Heart left ventricle (tissue), 16 donors: ENCODE data around the gene RPL5. TPM values are rescaled to one million over a fixed set of nuclear protein-coding genes. Genes with fewer than 3 reads are reported as not detected.
A peak's percentile ranks its signal among the peaks of the same experiment; 100 is the strongest.

ENCODE experiments used
- ATAC-seq, 4 donors: fragments of 200-7000 bp; cut with Tn5 transposase; one replicate each; pipeline ENCODE4 v1.9.1; 2020 to 2022; ENCODE audit warnings: moderate library complexity in 4 of 4, mild to moderate bottlenecking in 3 of 4, moderate number of reproducible peaks in 1 of 4
- DNase-seq, 5 donors: peaks; one replicate each; pipeline ENCODE4 v3.0.0-alpha.2; 2020
- H3K27ac ChIP-seq, 12 donors: fragments of 200-600 bp; sonication (generic) in 4 of 12; one replicate each; pipeline versions ENCODE4 v1.5.0 to v1.8.0; 2016 to 2022; ENCODE audit warnings: mild to moderate bottlenecking in 2 of 12
- H3K27me3 ChIP-seq, 9 donors: fragments of 200-600 bp; sonication (generic) in 2 of 9; one replicate each; pipeline versions ENCODE4 v1.5.1 to v1.8.0; 2016 to 2022; ENCODE audit warnings: mild to moderate bottlenecking in 3 of 9
- H3K36me3 ChIP-seq, 9 donors: fragments of 200-600 bp; sonication (generic) in 2 of 9; one replicate each; pipeline versions ENCODE4 v1.5.0 to v1.8.0; 2018 to 2022; ENCODE audit warnings: mild to moderate bottlenecking in 2 of 9
- H3K4me1 ChIP-seq, 12 donors: fragments of 200-600 bp; sonication (generic) in 4 of 12; one replicate each; pipeline versions ENCODE4 v1.5.0 to v1.8.0; 2016 to 2022; ENCODE audit warnings: mild to moderate bottlenecking in 3 of 12
- H3K4me3 ChIP-seq, 12 donors: fragments of 200-600 bp; sonication (generic) in 4 of 12; one replicate each; pipeline versions ENCODE4 v1.5.0 to v1.8.0; 2017 to 2022; ENCODE audit warnings: mild to moderate bottlenecking in 9 of 12, moderate library complexity in 4 of 12
- H3K9me3 ChIP-seq, 12 donors: fragments of 200-600 bp; sonication (generic) in 4 of 12; one replicate each; pipeline versions ENCODE4 v1.5.0 to v1.8.0; 2016 to 2022; ENCODE audit warnings: mild to moderate bottlenecking in 1 of 12
- CTCF ChIP-seq, 12 donors: fragments of 200-600 bp; sonication (generic) in 4 of 12; IDR thresholded peaks; one replicate each; pipeline versions ENCODE4 v1.5.0 to v1.8.0; 2018 to 2022; ENCODE audit warnings: antibody characterized with exemption in 12 of 12, mild to moderate bottlenecking in 5 of 12
- POLR2A ChIP-seq, 2 donors: fragments of 450-650 bp; IDR thresholded peaks; one replicate each; pipeline ENCODE4 v1.6.1; 2017; ENCODE audit warnings: antibody characterized with exemption in 2 of 2, mild to moderate bottlenecking in 2 of 2, moderate library complexity in 2 of 2
- whole genome bisulfite sequencing, 4 donors: extraction: QIAGEN DNeasy Blood & Tissue Kit in 2 of 4; methylation state at CpG; one replicate each; pipeline versions ENCODE4 v1.1.5 to v1.1.7; 2013 to 2018; 5-methylcytosine and 5-hydroxymethylcytosine counted together
- intact Hi-C, 10 donors: fragments of 100-400 bp; cut with DNase I; formaldehyde crosslinking; loops; one replicate each; pipeline versions ENCODE4 v1.11.1 to v1.14.2; 2022
- polyA plus RNA-seq, 2 donors: library from polyadenylated mRNA; stranded (reverse); fragments of 200-250 nt; gene quantifications; one replicate each; pipeline ENCODE4 v1.2.3, GENCODE V29; 2013
- total RNA-seq, 9 donors: library from RNA; depleted of rRNA in 2 of 9; stranded (reverse); fragments of >200 nt in 2 of 9; fragmentation: NEBNext Ultra II Directional in 3 of 9; extraction: Animal tissue kit (Norgen Biotek cat#: 25700) in 3 of 9; gene quantifications; one replicate each; pipeline versions ENCODE4 v1.1.0 to v1.2.4, GENCODE V29; 2016 to 2023
- donor health status: ischemic (EF 13 %, LVEDD 7.1; RV severe dilation, severe dysfunction).
- donor health status: healthy with polysubstance abuse.
- donor health status: DM: no; HTN: yes; CAD: no.
- donor health status: DM: no; HTN: no; CAD: no.
- donor health status: ischemic (EF 25% LVEDD 6.9; RV normal size, moderate dysfunction).
- donor health status: ischemic (EF 25% LVEDD 5.7; RV mildly dilated, moderate dysfunction).
- donor health status: healthy.
- donor health status: DM: yes; HTN: yes; CAD: no.
- donor health status: ischemic (EF 35%, LVEDD 5.7; RV mildly dilated, moderate dysfunction).
- donor health status: nonischemic (EF 11% LVEDD 7.7; RV severe dilation, severe dysfunction).
- donor health status: DM: yes; HTN: yes; CAD: no.
- donor health status: PGD.
- donor health status: ischemic (EF 29% LVEDD 5.4; RV normal size, mild dysfunction).
- donor health status: nonischemic (EF 23%, LVEDD 6.1; RV moderate dilation, normal function).

RPL5 gene
- total and polyA plus RNA-seq, 11 donors, result 463 to 1,711 (median 644) TPM

GRCh38 chr1:92855236-92855635, 23.4 kb downstream of the RPL5 start:
- intact Hi-C loops, result loop anchor here in 5 of 10 donors (10.0 kb wide), 2 partner anchors 110 to 210 kb away; partner anchors contain the start of gene DIPK1A (in 4 of the 5)
- TF ChIP-seq POLR2A (IDR thresholded peaks at IDR 0.05) (no peak), CTCF (IDR thresholded peaks at IDR 0.05) (no peak)
- ATAC-seq, result no peak

GRCh38 chr1:92857817-92858216, 26.0 kb downstream of the RPL5 start:
- 77 to 80% (median 78%) methylated on average over 5 of the region's 5 CpGs for WGBS, 4 donors
- Histone ChIP-seq H3K4me3 (no peak overlapping the region), H3K4me1 (peaks cover 0 to 15% (median 5%) of the 10 kb centered on the region in 12 donors), H3K27me3 (no peaks in the 10 kb centered on the region), H3K36me3 (no peaks in the 10 kb centered on the region), H3K27ac (peak overlapping the region in 1 of 12 donors; percentile 33), H3K9me3 (peaks cover 0 to 8% (median 0%) of the 10 kb centered on the region in 12 donors)
- TF ChIP-seq CTCF (IDR thresholded peaks at IDR 0.05) (no peak), POLR2A (IDR thresholded peaks at IDR 0.05) (no peak)
- intact Hi-C loops, result loop anchor here in 9 of 10 donors (1.0 to 10.0 kb wide), 7 partner anchors 101 to 207 kb away; partner anchors contain the start of gene DIPK1A (in 5 of the 9)
- no peak for DNase-seq
- ATAC-seq, result no peak

More at GRCh38 chr1:92855236-92855635, 23.4 kb downstream of the RPL5 start:
- DNase-seq, result no peak
- WGBS, 4 donors, result 82 to 99% (median 97%) methylated on average over 4 of the region's 4 CpGs
- H3K4me1 ChIP-seq, result peaks cover 0 to 23% (median 5%) of the 10 kb centered on the region in 12 donors
- H3K36me3 ChIP-seq, result peaks cover 0 to 5% (median under 1%) of the 10 kb centered on the region in 9 donors
- H3K4me3 ChIP-seq, result no peak overlapping the region
- H3K9me3 ChIP-seq, result peaks cover 0 to 8% (median 0%) of the 10 kb centered on the region in 12 donors
- H3K27ac ChIP-seq, result no peak overlapping the region
- H3K27me3 ChIP-seq, result no peaks in the 10 kb centered on the region

GRCh38 chr1:92858564-92859399, 26.9 kb downstream of the RPL5 start:
- H3K4me1 ChIP-seq, result peaks cover 0 to 14% (median 5%) of the 10 kb centered on the region in 12 donors
- intact Hi-C loops, result loop anchor here in 9 of 10 donors (1.0 to 10.0 kb wide), 9 partner anchors 100 to 206 kb away; partner anchors contain the start of gene DIPK1A (in 5 of the 9)
- ATAC-seq, result peak; percentile 79 to 86 (median 82)
- no peaks in the 10 kb centered on the region for H3K36me3 ChIP-seq
- TF ChIP-seq POLR2A (IDR thresholded peaks at IDR 0.05) (no peak), CTCF (IDR thresholded peaks at IDR 0.05) (peak in 11 of 12 donors; percentile 89 to 99 (median 94))
- peak overlapping the region in 9 of 12 donors; percentile 21 to 53 (median 33) for H3K4me3 ChIP-seq
- H3K9me3 ChIP-seq, result peaks cover 0 to 8% (median 0%) of the 10 kb centered on the region in 12 donors
- H3K27ac ChIP-seq, result peak overlapping the region in 1 of 12 donors; percentile 33
- 17 to 21% (median 18%) methylated on average over 13 of the region's 13 CpGs for WGBS, 4 donors
- H3K27me3 ChIP-seq, result no peaks in the 10 kb centered on the region
- peak in 2 of 5 donors; percentile 40 to 42 for DNase-seq
